NCI-H510A (cell line): ENCODE measurements around the gene ENOX1.
"Not testable (repeated sequence)": the region's sequence is repeated elsewhere in the genome, so short reads cannot be mapped to it uniquely, and the experiment has no call there.

ENCODE experiments used
- DNase-seq: peaks from one replicate; lab custom pipeline; 2025; lab: John Stamatoyannopoulos, UW

Gene ENOX1

DNA sequence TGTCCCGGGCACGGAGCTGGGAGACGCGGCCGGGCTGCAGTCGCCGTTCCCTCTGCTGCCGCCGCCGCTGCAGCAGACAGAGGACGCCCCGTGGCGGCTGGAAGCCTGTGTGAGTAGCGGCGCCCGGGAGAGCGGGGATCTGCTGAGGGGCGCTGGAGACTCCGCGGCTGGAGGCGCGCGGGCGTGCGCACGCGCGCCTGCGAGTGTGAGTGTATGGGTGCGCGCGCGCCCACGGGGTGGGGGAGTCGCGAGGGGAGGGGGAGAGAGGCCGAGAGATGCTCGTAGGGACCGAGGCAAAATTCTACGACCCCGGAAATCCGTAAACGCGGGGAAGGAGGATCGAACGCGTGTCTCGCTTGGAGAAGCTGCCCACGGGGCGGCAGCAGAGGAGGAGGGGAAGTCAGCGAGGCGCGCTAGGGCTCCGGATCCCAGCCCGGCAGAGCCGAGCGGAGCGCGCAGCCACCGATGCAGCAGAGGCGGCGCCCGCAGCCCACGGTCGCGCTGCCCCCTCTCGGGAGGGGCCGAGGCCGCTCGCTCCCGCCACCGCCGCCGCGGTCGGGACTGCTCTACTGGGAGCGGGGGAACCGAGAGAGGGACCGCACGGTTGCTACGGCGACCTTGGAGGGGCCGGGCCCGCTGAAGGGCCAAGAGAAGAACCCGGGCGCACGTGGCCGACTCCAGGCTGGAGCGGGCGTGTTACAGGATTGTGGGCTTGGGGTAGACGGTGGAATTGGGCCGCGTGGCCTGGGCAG is at the start of gene ENOX1:
TSS of gene ENOX1 (minus strand) at position 207 of the 752 bp plus-strand sequence.
- DNase-seq: no peak

DNA sequence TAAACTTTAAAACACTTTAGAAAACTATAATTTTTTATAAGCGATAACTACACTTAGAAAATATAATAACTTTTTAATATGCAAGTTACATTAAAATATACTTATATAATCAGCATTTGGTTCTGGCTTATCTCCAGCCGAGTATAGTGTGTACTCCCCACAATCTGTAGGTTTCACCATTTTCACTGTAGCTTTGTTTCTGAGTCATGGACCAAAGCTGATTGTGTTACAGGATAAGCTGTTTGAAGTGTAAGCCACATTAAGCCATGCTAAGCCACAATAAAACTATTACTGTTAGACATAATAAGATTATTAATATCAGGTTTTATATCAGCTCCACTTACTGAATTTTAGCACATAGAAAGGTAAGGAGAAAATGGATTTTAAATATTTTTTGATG is 48.9 kb upstream of the ENOX1 start:
- DNase-seq: no peak

DNA sequence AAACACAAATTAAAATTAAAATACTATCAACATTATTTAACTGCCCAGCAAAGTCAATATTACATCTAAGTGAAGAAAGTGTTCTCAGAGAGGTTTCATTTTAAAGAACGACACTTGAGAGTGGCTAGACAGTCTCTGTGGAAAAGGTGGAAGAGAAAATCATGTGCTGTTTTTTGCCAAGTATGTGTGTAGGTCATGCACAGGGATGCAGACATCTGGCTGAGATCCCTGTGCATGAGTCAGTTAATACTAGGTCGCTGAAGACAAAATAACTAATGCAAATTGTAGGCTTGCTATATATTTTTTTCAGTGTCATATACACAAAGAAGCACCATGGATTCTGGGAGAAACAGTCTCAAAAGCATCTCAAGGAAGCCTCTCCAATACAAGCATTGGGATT is 44.3 kb upstream of the ENOX1 start:
- no peak for DNase-seq

DNA sequence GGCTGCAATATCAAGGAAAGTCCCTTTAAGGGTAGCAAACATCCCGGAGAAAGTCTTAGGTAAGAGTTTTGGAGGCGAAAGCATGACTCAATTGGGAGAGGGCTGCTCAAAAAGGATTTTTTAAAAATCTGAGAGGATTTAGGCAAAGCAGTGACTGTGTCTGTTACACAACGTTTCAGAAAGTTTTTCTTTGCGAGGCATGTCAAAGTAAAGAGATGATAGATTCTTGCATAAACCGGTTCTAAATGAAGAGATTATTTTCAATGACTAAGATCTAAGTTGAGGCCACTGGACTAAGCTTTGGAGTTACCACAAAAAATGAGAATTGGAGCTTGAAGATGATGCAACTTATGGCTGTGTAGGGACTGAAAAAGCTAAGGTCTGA is 43.7 kb upstream of the ENOX1 start:
- DNase-seq: no peak

DNA sequence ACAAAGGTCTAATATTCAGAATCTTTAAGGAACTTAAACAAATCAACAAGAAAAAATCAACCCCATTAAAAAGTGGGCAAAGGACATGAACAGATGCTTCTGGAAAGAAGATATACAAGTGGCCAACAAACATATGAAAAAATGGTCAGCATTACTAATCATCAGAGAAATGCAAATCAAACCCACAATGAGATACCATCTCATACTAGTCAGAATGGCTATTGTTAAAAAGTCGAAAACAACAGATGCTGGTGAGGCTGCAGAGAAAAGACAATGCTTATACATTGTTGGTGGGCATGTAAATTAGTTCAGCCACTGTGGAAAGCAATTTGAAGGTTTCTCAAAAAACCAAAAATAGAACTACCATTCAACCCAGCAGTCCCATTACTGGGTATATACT is 37.9 kb upstream of the ENOX1 start:
- DNase-seq: not testable (repeated sequence)

DNA sequence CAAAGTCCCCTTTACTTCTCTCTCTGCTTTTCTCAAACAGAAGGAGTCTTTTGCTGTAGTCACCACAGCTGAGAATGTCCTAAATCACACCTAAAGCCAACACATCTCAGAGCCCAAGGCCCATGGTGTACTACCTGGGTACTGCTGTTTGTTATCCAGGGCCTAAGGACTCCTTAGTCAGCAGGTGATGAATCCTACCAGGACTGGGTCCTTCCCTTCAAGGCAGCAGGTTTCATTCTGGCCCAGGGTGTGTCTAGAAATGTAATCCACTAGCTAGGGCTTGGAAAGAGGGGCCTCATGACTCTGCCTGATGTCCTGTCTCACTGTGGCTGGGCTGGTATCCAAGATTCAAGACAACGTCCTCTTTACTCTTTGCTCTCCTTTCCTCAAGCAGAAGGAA is 36.2 kb upstream of the ENOX1 start:
- DNase-seq: no peak

DNA sequence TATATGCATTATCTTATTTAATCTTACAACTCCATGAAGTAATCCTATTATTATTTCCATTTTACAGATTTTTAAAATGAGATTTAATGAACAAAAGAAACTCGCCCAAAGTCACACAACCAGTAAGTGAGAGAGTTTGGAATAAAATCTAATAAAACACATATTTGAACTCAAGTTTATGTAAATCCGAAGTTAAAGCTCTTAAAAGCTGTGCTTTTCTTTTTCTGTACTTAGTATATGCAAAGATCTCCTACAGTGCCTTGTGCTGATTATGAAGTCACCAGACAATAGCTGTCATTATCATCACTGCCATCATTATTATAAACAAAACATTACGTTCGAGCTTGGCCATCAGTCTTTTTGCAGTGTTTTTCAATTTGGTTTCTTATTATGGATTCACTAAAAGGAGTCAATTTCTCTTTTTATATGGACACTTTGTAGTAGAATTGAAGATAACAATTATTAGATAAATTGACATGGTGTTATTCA is 29.7 kb upstream of the ENOX1 start:
- DNase-seq: no peak

DNA sequence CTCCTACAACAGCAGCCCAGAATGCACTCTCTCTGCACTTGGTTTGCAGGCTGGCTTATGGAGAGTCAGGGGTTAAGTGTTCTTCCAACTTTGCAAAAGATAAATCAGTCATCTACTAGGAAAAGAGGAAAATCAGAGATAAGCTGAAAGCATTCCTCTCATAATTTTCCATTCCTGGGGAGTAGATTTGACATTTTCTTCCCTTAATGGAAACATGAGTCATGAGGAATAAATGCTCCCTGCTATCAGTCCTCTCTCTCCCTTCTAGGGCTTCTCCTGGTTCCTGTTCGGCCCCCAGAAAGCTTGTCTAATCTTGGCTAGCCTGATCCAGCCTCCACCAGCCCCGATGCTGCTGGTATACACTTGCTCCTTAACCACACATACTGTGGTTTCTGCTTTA is 28.4 kb upstream of the ENOX1 start:
- no peak for DNase-seq

DNA sequence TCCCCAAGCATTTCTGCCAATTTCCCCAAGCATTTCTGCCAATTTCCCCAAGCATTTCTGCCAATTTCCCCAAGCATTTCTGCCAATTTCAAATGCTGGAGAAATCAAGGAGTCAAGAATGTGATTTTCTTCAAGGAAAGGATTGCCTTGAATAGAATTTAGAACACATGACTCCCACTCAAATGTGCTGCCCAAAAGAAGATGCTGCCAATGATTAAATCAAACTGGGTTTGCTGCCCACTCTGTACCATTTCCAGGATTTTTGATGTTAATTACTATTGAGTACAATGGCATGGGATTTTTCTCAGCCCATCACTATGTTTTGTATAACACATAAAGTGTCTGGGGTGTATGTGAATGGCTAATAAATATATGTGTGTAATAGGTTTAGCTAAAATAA is 21.9 kb upstream of the ENOX1 start:
- DNase-seq: no peak

DNA sequence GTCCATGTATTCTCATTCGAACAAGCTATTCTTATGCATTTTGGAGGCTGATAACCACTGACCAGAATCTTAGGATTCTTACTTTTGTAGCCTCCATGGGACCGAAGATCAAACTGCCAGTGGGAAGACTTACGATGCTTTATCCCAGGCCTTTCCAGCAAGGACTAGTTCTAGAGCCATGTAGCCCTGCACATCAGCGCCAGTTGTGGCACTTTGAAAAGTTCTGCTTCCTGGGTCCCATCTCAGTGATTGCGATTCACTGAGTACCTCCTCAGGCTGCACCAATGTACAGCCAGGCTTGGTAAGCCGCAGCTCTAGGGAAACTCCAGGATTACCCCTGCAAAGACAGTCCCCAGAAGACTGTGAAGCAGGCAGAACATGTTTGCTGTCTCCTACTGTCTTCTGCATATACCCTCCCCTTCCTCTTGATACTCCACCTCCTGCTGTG is 18.9 kb upstream of the ENOX1 start:
- DNase-seq: no peak

DNA sequence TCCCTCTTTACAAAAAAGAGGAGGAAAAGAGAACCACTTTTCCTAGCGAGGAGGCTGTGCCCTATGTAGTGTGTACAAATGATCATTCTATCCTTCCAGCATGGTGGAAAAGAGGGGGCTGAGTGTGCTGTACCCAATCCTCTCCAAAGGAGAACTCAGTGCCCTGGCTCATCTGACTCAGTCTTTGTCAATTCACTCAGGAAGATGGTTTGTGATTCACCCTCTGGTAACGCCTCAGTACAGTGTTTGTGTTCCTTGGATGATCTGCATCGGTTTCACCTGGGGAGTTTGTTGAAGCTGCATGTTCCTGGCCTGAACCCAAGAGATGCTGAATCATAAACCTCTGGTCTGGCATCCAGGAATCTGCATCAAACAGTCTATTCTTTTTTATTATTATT is 18.3 kb upstream of the ENOX1 start:
- DNase-seq: no peak

DNA sequence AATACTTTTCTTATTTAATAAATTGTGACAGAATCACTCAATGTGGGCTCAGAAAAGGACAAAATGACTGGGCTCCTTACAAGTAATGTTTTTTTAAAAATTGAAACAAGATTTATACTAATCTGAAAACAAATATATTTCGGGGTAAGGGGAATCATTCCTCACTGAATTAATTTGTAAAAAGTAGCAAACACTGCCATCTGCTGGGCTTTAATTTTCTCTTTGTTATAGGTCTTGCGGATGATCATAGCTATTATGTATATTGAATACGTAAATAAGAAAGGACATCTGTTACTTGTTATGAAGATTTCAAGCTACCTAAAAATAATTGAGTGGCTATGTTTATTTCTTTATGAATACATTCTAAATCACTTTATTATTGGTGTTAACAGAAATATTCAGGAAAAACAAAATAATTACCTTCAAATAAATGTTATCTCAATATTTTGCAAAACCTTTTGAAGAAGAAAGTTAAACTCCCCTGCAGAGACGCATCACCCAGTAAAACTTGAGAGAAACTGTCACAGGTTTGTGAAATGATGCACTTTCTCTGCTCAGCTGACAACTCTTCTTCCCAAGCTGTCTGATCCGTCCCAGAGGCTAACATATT is 17.8 kb upstream of the ENOX1 start:
- no peak for DNase-seq

DNA sequence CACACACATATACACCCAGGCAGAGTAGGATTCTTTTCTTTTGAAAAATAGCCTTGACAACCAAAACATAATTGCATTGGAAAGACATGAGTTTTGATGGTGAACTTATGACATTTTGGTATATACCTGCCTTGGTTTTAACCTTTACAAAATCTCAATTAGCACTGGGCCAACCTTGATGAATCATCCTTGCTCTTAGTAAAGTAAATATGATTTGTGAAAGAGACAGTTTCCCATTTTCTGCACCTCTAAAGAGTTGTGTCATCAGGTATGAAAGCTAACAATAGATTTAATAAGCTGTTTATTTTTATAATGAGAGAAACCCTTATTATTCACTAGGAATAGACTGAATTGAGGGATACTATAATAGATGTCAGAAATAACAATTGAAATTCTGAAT is 15.7 kb upstream of the ENOX1 start:
- no peak for DNase-seq

DNA sequence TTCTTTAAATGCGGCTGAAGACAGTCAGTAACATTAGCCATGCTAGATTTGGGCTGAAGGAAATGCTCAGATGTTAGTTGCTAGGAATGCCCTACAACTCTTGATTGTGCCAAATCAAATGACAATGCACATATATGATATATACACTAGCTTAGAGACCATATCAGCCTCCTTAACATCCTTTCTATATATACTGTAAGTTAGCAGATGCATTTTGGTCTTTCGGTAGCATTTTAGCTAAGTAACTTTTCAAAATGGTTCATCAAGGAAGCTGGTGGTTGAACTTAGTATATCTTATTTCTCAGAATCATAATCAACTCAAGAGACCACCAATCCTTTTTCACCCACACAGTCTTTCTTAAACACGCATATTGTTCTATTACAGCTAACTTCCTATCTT is 14.1 kb upstream of the ENOX1 start:
- no peak for DNase-seq

DNA sequence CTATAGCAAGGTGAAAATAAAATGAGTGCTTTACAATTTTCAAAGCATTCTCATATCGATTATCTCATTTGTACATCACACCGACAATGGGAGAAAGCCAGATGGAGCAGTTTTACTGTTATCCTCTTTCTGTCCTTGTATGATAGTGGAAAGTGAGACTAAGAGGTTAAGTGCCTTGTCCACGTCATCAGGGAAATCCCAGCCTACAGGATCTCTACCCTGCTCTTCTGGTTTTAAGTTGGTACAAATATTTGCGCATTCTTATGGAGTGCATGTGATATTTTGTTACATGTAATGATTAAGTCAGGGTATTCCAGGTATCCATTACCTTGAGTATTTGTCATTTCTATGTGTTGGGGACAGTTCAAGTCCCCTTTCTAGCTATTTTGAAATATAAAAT is 12.4 kb upstream of the ENOX1 start:
- no peak for DNase-seq

DNA sequence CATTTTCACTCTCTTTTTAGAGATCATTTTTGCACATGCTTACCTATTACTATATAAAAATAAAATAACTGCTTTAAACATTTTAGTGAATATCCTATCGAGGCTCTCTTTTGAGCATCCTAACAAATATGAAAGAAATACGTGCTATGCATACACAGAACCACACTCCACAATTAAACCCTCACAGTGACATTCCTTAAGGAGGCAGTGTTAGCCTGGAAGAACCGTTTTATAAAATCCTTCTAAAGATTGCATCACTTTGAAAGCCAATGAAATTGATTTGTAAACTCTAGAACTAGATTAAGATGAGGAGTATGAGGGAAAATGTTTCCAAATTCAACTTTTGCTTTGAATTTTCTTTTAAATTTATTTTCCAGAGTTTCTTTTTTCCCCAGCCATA is 11.1 kb upstream of the ENOX1 start:
- DNase-seq: no peak

DNA sequence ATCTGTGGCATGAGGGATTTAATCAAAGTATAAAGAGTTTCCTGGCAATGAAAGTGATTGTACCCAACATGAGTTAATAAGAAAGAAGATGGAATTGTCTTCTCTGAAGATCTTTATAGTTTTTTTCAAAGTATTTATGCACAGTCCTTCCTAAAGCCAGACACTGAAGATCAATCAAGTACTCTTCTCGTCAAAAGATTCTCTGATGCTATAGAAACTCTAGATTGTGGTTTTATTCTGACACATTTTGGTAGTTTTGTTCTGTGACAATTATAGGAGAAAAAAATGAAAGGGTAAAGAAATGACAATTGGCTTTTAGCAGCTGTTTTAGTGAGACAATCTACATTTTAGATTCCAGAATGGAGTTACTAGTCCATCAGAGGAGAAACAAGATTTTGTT is 10.4 kb upstream of the ENOX1 start:
- DNase-seq: no peak

DNA sequence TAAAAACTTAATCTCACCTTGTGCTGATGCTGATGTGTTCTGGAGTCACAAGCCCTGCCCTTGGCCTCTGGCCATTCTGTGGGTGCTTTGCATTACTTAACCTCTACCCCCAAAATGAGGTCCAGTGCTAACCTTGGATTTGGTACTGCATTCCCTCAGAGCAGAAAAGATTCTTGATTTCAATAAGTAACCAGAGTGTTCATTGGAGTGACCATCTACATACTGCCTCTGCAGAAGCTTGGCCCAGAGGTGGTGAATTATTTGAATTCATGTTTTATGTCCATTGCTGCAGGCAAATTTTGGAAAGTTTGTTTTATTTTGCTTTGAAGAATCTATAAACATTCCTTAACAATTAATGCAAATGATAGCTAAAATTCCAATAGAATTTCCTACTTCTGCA is 7.6 kb upstream of the ENOX1 start:
- DNase-seq: no peak

DNA sequence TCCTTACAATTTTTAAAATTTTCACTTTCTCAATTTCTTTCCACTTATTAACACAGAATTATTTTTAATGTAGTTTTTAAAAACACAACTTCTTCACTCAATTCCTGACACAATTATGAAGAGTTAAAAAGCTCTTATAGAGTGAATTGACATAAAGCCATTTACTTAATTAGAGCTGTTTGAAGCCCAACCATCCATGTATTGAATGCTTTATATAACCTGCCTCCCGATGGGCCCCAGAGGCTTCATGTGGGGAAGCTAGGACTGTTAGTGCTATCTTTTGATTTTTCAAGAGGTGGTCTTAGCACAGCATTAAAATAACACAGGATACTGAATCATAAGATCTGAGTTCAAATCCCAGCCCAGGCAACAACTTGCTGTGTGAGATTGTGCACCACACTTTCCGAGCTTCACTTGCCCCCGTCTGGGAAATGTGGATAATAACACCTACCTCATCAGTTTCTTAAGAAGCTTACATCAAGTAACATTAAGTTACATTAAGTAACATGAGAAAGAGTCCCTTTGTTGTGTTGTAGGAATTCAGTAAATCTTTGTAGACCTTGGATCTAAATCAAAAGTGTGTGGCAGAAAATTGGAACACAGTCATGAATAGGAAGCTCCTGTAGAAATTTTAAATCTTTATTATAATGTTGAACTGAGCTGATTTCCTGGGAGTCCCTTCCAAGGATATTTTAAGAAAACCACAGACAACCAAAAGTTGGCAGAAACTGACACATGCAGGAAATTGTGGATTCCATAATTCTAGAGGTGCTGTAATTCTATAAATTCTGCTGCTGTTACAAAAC is 5.5 kb upstream of the ENOX1 start:
- no peak for DNase-seq

DNA sequence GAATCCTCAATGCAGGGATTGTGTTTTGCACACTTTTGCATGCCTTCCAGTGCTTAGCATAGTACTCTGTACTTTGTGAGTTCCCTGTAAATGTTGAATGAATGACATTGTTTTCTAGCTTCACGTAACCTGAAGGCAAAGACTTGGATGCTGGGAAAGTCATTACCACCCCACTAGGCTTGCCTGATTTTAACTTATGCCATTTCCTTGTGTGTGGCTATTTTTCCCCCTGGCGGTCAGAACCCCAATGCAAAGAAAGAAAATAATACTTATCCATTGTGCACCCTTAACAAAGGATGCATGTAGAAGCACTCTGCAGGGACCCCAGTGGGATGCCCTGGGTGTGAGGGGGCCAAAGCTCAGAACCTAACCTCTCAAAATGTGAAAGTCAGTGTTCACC is 1.2 kb upstream of the ENOX1 start:
- DNase-seq: no peak

DNA sequence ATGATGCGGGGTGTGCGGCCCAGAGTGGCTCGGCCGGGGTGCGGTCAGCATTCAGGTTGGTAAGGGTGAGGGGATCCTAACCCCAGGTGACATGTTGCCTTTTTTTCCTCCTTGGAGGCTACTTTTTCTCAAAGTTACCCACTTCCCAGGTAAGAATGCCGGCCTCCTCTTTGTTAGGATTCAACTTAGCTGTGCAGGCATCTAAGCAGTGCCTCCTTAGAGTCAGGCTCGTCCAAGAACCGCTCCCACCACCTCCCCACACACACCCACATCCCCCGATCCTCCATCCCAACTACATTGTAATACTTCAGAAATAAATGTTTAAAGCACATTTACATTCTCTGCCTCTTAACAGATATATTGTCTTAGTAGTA is 733 bp upstream of the ENOX1 start:
- DNase-seq: no peak

DNA sequence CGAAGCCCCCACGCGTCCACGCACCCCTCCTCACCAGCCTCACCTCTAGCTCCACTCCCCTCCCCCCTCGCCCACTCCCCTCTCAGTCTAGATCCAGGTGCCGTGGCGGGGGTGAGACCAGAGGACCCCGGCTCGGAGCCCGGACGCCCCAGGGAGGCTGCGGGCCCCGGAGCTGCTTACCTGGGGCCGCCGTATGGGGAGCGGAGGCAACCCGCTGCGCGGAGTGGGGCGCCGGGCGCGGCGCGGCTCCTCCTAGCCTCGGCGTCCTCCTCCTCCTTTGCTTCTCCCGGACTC is 353 bp downstream of the ENOX1 start:
- no peak for DNase-seq
